ENCODE results near the gene AK1. TPM values are rescaled to one million over a fixed set of nuclear protein-coding genes. Genes with fewer than 3 reads are reported as not detected.

Gene AK1
- total RNA-seq, 1 experiment from 2014 or later: 61.1 TPM

DNA sequence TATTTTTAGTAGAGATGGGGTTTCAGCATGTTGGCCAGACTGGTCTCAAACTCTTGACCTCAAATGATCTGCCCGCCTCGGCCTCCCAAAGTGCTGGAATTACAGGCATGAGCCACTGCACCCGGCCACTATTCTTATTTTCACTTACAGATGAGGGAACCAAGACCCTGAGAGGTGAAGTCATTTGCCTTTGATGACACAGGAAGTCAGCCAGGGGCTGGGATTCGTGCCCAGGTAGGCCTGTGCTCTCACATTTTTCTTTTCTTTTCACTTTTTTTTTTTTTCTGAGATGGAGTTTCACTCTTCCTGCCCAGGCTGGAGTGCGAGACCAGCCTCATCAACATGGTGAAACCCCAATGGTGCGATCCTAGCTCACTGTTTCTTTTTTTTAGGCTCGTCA, 45.2 kb downstream of the AK1 start:
- DNase-seq (ENCODE audit: low read depth, low spot score): no peak
- BruUV-seq (replicated peaks): no TSS peak
- CTCF ChIA-PET: no interaction called here

DNA sequence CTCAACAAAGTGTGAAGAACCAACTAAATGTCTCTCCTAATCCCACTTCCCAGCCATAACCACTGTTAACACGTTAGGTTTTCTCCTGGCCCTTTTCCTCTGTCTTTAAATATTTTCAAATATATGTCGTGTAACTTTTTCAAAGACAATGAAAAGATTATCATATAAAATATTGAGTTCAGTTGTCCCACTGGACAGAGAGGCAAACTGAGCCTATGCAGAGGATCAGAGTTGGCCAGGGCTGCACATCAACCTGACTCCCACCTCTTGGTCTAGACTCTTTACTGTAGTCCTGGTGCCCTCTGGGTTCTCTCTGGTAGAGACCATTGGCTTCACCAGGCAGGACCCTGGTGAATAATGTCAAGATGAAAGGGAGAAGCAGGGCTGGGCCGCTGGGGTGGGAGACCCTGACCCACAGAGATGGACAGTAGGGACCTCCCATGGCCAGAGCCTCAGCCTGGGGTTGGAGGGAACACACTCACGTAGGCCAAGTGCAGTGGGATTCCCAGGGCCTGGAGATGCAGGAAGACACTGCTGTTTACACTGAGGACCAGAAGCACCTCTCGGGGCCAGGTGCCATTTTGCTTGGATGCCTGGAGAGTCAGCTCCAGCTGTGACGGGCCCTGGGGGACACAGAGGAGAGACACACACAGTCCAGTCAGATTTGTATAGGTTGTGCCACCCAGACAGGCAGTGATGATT, 48.1 kb downstream of the AK1 start:
- peak overlapping the region; percentile 87; the same call in 1 of the 2 replicates for H3K4me2 ChIP-seq (ENCODE audit: low read length)
- H3K4me1 ChIP-seq (ENCODE audit: control insufficient read depth in 1 of 2, insufficient read depth in 2 of 2, low read length in 2 of 2): peaks cover 17 to 25% of the 10 kb centered on the region in 2 experiments
- ATAC-seq: no peak
- no peaks in the 10 kb centered on the region for H3K9me3 ChIP-seq (ENCODE audit: control insufficient read depth in 1 of 2, insufficient read depth in 1 of 2, low read depth in 1 of 2, low read length in 2 of 2)
- no peaks in the 10 kb centered on the region for H3K27me3 ChIP-seq (ENCODE audit: insufficient read depth, low read length)
- H3K36me3 ChIP-seq (ENCODE audit: control insufficient read depth in 1 of 2, insufficient read depth in 2 of 2, low read length in 2 of 2): no peaks in the 10 kb centered on the region
- intact Hi-C loops (cut with micrococcal nuclease): no loop called here
- ChIA-PET CTCF (no interaction called here), POLR2A (interaction anchor here (0.6 kb wide), 2 partner anchors 72 to 373 kb away, joined by 3 to 4 read pairs; no protein-coding TSS in a partner anchor), RAD21 (ENCODE audit: low non-redundant PET in 1 of 2, low total read pairs in 2 of 2, uncharacterized antibody in 2 of 2, unreplicated experiment in 2 of 2) (no interaction called here)
- peak overlapping the region; percentile 79 for H2AFZ ChIP-seq (ENCODE audit: low read depth, low read length, poor library complexity, severe bottlenecking)
- H3K9ac ChIP-seq (ENCODE audit: low read length): no peak overlapping the region
- no peak overlapping the region for H3K4me3 ChIP-seq (replicated peaks in 1 of 2; ENCODE audit: low read depth in 1 of 2, low read length in 2 of 2)
- no peak for DNase-seq (ENCODE audit: low read depth, low spot score)
- H3K9me2 ChIP-seq (ENCODE audit: insufficient read depth): no peaks in the 10 kb centered on the region
- no TSS peak for BruUV-seq (replicated peaks)
- no peaks in the 10 kb centered on the region for H4K20me1 ChIP-seq (ENCODE audit: insufficient read depth)
- H3K79me2 ChIP-seq (ENCODE audit: insufficient read depth, low read length): no peaks in the 10 kb centered on the region
- no peak overlapping the region for H3K27ac ChIP-seq (ENCODE audit: low read depth, low read length)
- no peak for TF ChIP-seq SP1 (IDR thresholded peaks at IDR 0.05; ENCODE audit: low read depth)
- no peak for TF ChIP-seq ZNF274 (IDR thresholded peaks at IDR 0.05; ENCODE audit: low read depth, low read length)
- TF ChIP-seq, protein P1, sequence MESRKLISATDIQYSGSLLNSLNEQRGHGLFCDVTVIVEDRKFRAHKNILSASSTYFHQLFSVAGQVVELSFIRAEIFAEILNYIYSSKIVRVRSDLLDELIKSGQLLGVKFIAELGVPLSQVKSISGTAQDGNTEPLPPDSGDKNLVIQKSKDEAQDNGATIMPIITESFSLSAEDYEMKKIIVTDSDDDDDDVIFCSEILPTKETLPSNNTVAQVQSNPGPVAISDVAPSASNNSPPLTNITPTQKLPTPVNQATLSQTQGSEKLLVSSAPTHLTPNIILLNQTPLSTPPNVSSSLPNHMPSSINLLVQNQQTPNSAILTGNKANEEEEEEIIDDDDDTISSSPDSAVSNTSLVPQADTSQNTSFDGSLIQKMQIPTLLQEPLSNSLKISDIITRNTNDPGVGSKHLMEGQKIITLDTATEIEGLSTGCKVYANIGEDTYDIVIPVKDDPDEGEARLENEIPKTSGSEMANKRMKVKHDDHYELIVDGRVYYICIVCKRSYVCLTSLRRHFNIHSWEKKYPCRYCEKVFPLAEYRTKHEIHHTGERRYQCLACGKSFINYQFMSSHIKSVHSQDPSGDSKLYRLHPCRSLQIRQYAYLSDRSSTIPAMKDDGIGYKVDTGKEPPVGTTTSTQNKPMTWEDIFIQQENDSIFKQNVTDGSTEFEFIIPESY (IDR thresholded peaks at IDR 0.05; ENCODE audit: extremely low read depth, insufficient replicate concordance, low read length): no peak
- TF ChIP-seq RAD21 (IDR thresholded peaks at IDR 0.05; ENCODE audit: low read depth): no peak
- TF ChIP-seq EZH2phosphoT487 (IDR thresholded peaks at IDR 0.05; ENCODE audit: borderline replicate concordance): no peak
- no peak for TF ChIP-seq EGR1 (IDR thresholded peaks at IDR 0.05; ENCODE audit: low read depth)
- TF ChIP-seq ZFX (IDR thresholded peaks at IDR 0.05): no peak
- TF ChIP-seq, protein P2, sequence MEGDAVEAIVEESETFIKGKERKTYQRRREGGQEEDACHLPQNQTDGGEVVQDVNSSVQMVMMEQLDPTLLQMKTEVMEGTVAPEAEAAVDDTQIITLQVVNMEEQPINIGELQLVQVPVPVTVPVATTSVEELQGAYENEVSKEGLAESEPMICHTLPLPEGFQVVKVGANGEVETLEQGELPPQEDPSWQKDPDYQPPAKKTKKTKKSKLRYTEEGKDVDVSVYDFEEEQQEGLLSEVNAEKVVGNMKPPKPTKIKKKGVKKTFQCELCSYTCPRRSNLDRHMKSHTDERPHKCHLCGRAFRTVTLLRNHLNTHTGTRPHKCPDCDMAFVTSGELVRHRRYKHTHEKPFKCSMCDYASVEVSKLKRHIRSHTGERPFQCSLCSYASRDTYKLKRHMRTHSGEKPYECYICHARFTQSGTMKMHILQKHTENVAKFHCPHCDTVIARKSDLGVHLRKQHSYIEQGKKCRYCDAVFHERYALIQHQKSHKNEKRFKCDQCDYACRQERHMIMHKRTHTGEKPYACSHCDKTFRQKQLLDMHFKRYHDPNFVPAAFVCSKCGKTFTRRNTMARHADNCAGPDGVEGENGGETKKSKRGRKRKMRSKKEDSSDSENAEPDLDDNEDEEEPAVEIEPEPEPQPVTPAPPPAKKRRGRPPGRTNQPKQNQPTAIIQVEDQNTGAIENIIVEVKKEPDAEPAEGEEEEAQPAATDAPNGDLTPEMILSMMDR (IDR thresholded peaks at IDR 0.05 in 2 of 3, conservative IDR thresholded peaks at IDR 0.05 in 1 of 3; ENCODE audit: borderline replicate concordance in 1 of 3, insufficient read depth in 1 of 3, low read depth in 2 of 3, low read length in 2 of 3): no peak
- TF ChIP-seq, protein P3, sequence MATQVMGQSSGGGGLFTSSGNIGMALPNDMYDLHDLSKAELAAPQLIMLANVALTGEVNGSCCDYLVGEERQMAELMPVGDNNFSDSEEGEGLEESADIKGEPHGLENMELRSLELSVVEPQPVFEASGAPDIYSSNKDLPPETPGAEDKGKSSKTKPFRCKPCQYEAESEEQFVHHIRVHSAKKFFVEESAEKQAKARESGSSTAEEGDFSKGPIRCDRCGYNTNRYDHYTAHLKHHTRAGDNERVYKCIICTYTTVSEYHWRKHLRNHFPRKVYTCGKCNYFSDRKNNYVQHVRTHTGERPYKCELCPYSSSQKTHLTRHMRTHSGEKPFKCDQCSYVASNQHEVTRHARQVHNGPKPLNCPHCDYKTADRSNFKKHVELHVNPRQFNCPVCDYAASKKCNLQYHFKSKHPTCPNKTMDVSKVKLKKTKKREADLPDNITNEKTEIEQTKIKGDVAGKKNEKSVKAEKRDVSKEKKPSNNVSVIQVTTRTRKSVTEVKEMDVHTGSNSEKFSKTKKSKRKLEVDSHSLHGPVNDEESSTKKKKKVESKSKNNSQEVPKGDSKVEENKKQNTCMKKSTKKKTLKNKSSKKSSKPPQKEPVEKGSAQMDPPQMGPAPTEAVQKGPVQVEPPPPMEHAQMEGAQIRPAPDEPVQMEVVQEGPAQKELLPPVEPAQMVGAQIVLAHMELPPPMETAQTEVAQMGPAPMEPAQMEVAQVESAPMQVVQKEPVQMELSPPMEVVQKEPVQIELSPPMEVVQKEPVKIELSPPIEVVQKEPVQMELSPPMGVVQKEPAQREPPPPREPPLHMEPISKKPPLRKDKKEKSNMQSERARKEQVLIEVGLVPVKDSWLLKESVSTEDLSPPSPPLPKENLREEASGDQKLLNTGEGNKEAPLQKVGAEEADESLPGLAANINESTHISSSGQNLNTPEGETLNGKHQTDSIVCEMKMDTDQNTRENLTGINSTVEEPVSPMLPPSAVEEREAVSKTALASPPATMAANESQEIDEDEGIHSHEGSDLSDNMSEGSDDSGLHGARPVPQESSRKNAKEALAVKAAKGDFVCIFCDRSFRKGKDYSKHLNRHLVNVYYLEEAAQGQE (IDR thresholded peaks at IDR 0.05; ENCODE audit: low read depth): no peak
- TF ChIP-seq FOSL1 (IDR thresholded peaks at IDR 0.05; ENCODE audit: low read depth): no peak
- no peak for TF ChIP-seq SRF (IDR thresholded peaks at IDR 0.05; ENCODE audit: low read depth)

More for the DNA sequence above, 45.2 kb downstream of the AK1 start:
- POLR2A ChIA-PET: no interaction called here
- TF ChIP-seq RAD21 (IDR thresholded peaks at IDR 0.05; ENCODE audit: low read depth) (no peak), ZNF274 (IDR thresholded peaks at IDR 0.05; ENCODE audit: low read depth, low read length) (no peak), EZH2 (IDR thresholded peaks at IDR 0.05) (no peak)
- Histone ChIP-seq H3K9me2 (ENCODE audit: insufficient read depth) (no peaks in the 10 kb centered on the region), H3K4me1 (ENCODE audit: control insufficient read depth in 1 of 2, insufficient read depth in 2 of 2, low read length in 2 of 2) (peaks cover 12 to 14% of the 10 kb centered on the region in 2 experiments), H3K36me3 (ENCODE audit: control insufficient read depth in 1 of 2, insufficient read depth in 2 of 2, low read length in 2 of 2) (no peaks in the 10 kb centered on the region), H3K79me2 (ENCODE audit: insufficient read depth, low read length) (no peaks in the 10 kb centered on the region), H2AFZ (ENCODE audit: low read depth, low read length, poor library complexity, severe bottlenecking) (no peak overlapping the region), H3K4me2 (ENCODE audit: low read length) (no peak overlapping the region), H3K4me3 (replicated peaks in 1 of 2; ENCODE audit: low read depth in 1 of 2, low read length in 2 of 2) (no peak overlapping the region), H3K9ac (ENCODE audit: low read length) (no peak overlapping the region), H3K27ac (ENCODE audit: low read depth, low read length) (no peak overlapping the region), H4K20me1 (ENCODE audit: insufficient read depth) (no peaks in the 10 kb centered on the region), H3K27me3 (ENCODE audit: insufficient read depth, low read length) (no peaks in the 10 kb centered on the region), H3K9me3 (ENCODE audit: control insufficient read depth in 1 of 2, insufficient read depth in 1 of 2, low read depth in 1 of 2, low read length in 2 of 2) (no peaks in the 10 kb centered on the region)
- RAD21 ChIA-PET (ENCODE audit: low non-redundant PET in 1 of 2, low total read pairs in 2 of 2, uncharacterized antibody in 2 of 2, unreplicated experiment in 2 of 2): no interaction called here
- intact Hi-C loops (cut with micrococcal nuclease): no loop called here
- ATAC-seq: no peak
